AG09319 (cell line): ENCODE measurements around the gene SCAMP3.

Experiments
- DNase-seq: peaks from one replicate; pipeline ENCODE4 v3.0.0-alpha.2; 2010; ENCODE audit warnings: low read depth; ENCODE audit errors: extremely low read depth
- TF ChIP-seq, protein P1 (sequence below): IDR thresholded peaks from 2 replicates; pipeline ENCODE4 v1.5.1; 2011; ENCODE audit warnings: low read depth, mild to moderate bottlenecking, inconsistent platforms, low read length, moderate library complexity

The SCAMP3 gene

DNA sequence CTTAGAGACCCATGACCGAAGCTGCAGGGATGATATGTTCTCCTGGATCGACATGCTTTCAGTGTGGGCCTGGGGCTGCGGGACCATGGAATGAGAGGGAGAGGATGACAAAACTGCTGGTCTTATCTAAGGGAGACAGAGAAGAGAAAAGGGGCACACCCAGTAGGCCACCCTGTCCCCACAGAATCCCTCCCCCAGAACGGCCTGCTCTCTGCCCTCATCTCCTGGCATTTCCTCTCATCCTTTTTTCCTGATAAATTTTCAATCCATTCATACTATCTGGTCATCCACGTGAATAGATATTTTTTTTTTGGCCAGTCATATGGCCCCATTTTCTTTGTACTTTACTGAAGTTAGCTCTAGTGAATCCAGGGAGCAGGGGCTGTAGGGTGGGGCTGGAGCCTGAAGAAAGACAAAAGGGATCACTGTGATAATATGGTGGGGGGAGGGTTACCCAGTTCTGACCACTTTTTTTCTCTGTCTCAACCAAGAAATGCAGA lies 39.2 kb upstream of the SCAMP3 start, which contains the start of gene PKLR:
Gene PKLR, minus strand, starts transcription at position 97 of the 500 bp plus-strand sequence. Its CDS starts 43 bp downstream, at position 54.
- DNase-seq: no peak
- TF ChIP-seq, protein P1, sequence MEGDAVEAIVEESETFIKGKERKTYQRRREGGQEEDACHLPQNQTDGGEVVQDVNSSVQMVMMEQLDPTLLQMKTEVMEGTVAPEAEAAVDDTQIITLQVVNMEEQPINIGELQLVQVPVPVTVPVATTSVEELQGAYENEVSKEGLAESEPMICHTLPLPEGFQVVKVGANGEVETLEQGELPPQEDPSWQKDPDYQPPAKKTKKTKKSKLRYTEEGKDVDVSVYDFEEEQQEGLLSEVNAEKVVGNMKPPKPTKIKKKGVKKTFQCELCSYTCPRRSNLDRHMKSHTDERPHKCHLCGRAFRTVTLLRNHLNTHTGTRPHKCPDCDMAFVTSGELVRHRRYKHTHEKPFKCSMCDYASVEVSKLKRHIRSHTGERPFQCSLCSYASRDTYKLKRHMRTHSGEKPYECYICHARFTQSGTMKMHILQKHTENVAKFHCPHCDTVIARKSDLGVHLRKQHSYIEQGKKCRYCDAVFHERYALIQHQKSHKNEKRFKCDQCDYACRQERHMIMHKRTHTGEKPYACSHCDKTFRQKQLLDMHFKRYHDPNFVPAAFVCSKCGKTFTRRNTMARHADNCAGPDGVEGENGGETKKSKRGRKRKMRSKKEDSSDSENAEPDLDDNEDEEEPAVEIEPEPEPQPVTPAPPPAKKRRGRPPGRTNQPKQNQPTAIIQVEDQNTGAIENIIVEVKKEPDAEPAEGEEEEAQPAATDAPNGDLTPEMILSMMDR: no peak

DNA sequence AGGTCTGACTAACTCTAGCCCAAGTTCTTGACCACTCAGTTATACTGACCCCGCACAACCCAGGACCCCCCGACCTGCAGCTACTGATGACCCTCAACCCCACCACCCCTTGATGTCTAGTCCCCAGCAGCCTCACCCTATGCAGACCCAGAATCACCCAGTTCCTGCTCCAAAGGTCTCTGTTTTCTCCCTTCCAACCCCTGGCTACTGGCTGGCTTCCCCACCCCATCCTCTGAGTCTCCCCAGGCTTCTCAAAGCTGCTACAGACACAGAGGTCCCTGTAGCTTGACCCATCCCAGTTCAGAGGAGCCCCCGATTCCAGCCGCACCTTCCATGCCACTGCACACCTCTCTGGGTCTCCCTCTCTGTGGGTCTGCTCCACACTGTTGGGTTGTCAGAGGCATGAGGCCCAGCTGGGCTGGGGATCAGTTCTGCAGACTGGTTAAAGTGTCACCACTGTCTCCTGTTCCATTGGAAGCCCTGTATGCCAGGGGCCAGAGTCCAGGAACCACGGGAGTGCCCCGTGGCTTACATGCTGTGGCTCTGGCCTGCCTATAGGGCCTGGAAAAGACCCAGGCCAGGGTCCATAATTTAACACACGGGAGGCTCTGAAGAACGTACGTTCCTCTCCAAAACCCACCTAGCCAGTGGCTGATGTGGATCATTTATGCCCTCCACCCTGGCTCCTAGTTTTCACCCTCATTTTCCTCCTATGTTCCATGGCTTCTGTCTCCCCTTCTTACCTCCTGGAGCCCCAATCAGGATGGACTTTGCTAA lies 38.6 kb upstream of the SCAMP3 start:
- TF ChIP-seq, protein P1: no peak
- no peak for DNase-seq

- TF ChIP-seq, protein P1: no peak
Observed at GRCh38 chr1:155300024-155300423, 37.9 kb upstream of the SCAMP3 start.

DNA sequence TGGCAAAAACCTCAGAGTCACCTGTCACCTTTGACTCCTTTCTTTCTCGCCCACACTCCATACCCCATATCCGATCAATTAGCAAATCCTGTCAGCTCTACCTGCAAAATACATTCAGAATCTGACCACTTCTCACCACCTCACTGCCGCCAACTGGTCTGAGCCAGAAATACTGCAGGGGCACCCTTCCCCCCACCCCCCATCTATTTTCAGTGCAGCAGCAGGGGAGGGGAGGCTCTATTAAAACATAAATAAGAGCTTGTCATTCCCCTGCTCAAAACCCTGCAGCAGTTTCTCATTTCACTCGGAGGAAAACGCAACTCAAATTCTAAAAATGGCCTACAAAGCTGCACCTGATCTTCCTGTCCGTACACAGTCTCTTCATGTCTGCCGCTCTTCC lies 35.2 kb upstream of the SCAMP3 start:
- DNase-seq: no peak

More at GRCh38 chr1:155300024-155300423, 37.9 kb upstream of the SCAMP3 start:
- DNase-seq: no peak

DNA sequence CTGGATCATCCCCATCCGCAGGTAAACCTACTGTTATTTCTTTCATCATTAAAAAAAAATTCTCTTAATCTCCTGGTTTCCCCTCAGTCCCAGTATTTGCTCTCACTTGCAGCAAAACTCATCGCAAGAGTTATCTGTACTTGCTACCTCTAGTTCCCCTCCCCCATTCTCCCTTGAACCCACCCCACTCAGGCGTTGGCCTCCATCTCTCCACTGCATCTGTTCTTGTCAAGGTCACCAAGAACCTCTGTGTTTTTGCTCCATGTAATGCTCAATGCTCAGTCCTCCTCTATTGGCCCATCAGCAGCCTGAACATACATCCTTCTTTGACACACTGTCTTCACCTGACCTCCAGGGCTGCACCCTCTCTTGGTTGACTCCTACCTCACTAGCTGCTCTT lies 34.5 kb upstream of the SCAMP3 start:
- TF ChIP-seq, protein P1: no peak
- no peak for DNase-seq

More for the DNA sequence above, 35.2 kb upstream of the SCAMP3 start:
- TF ChIP-seq, protein P1: no peak

GRCh38 chr1:155295942-155296267 lies 33.7 kb upstream of the SCAMP3 start:
- DNase-seq: no peak
- TF ChIP-seq, protein P1: no peak

DNA sequence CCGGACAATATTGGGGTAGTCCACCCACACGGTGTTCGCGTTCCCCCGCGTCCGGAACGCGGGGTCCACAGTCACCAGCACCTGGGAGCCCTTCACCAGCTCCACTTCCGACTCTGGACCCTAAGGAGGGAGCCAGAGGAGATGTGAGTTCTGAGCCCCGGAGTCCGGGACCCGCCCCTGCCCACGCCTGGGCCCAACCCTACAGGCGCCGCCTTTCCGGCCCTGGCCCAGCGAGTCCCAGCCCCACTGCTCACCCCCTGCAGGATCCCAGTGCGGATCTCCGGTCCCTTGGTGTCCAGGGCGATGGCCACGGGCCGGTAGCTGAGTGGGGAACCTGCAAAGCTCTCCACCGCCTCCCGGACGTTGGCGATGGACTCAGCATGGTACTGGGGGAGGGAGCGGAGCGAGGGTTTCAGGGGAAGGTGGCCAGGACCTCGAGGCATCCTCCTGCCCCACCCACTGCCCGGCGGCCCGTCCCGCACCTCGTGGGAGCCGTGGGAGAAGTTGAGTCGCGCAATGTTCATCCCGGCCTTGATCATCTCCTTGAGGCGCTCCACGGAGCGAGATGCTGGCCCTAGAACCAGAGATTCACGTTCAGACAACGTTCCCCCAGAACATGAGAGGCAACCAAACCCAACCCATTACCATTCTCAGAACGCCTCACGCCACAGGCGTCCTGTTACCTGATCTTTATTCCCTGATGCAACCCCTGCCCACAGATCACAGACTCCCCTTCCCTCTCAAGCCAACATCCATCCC lies 33.2 kb upstream of the SCAMP3 start:
- no peak for DNase-seq
- TF ChIP-seq, protein P1: no peak
